Measurements from ENCODE around the gene ARNT2.
A peak's percentile ranks its signal among the peaks of the same experiment; 100 is the strongest.
"Not testable (repeated sequence)": the region's sequence is repeated elsewhere in the genome, so short reads cannot be mapped to it uniquely, and the experiment has no call there.

Gene ARNT2

GRCh38 chr15:80497221-80497620, 93.0 kb downstream of the ARNT2 start:
- Mint-ChIP-seq H3K27me3 (peaks cover 18% of the 10 kb centered on the region), H3K27ac (no peak overlapping the region), H3K9me3 (no peaks in the 10 kb centered on the region), H3K4me1 (no peaks in the 10 kb centered on the region), H3K4me3 (no peak overlapping the region)
- ATAC-seq (no peak), DNase-seq (no peak)

- no peak for DNase-seq
- peaks cover 25% of the 10 kb centered on the region for H3K27me3 Mint-ChIP-seq
- no peaks in the 10 kb centered on the region for H3K4me1 Mint-ChIP-seq
- no peak for ATAC-seq
- no peak overlapping the region for H3K27ac Mint-ChIP-seq
- H3K4me3 Mint-ChIP-seq: no peak overlapping the region
- H3K9me3 Mint-ChIP-seq: no peaks in the 10 kb centered on the region
Measured at GRCh38 chr15:80498652-80499051, 94.5 kb downstream of the ARNT2 start.

- DNase-seq (no peak), ATAC-seq (no peak)
- Mint-ChIP-seq H3K27ac (no peak overlapping the region), H3K27me3 (peaks cover 25% of the 10 kb centered on the region), H3K4me1 (no peaks in the 10 kb centered on the region), H3K9me3 (no peaks in the 10 kb centered on the region), H3K4me3 (no peak overlapping the region)
Measured at GRCh38 chr15:80500021-80500420, 95.8 kb downstream of the ARNT2 start.

- Mint-ChIP-seq H3K27me3 (peaks cover 16% of the 10 kb centered on the region), H3K27ac (no peak overlapping the region), H3K4me3 (no peak overlapping the region), H3K9me3 (no peaks in the 10 kb centered on the region), H3K4me1 (no peaks in the 10 kb centered on the region)
- DNase-seq: no peak
- no peak for ATAC-seq
Measured at GRCh38 chr15:80501476-80501875, 97.3 kb downstream of the ARNT2 start.

GRCh38 chr15:80502782-80503181, 98.6 kb downstream of the ARNT2 start:
- no peak for ATAC-seq

GRCh38 chr15:80503319-80503952, 99.3 kb downstream of the ARNT2 start:
- DNase-seq (no peak), ATAC-seq (no peak)
- no peak overlapping the region for H3K4me3 Mint-ChIP-seq
- H3K9me3 Mint-ChIP-seq: no peaks in the 10 kb centered on the region
- H3K4me1 Mint-ChIP-seq: no peaks in the 10 kb centered on the region
- no peak overlapping the region for H3K27ac Mint-ChIP-seq
- peaks cover 13% of the 10 kb centered on the region for H3K27me3 Mint-ChIP-seq

More at GRCh38 chr15:80502782-80503181, 98.6 kb downstream of the ARNT2 start:
- Mint-ChIP-seq H3K9me3 (no peaks in the 10 kb centered on the region), H3K4me1 (no peaks in the 10 kb centered on the region), H3K4me3 (no peak overlapping the region), H3K27ac (no peak overlapping the region), H3K27me3 (peaks cover 13% of the 10 kb centered on the region)
- no peak for DNase-seq

GRCh38 chr15:80504931-80505330, 100.7 kb downstream of the ARNT2 start:
- DNase-seq: no peak
- Mint-ChIP-seq H3K27me3 (peaks cover 13% of the 10 kb centered on the region), H3K4me3 (no peak overlapping the region), H3K4me1 (peaks cover 6% of the 10 kb centered on the region), H3K27ac (no peak overlapping the region), H3K9me3 (peaks cover 0 to 5% of the 10 kb centered on the region in 2 donors)
- ATAC-seq: no peak

GRCh38 chr15:80506286-80506893, 102.2 kb downstream of the ARNT2 start:
- ATAC-seq: no peak
- H3K27ac Mint-ChIP-seq: no peak overlapping the region
- peaks cover 9% of the 10 kb centered on the region for H3K4me1 Mint-ChIP-seq
- peaks cover 13% of the 10 kb centered on the region for H3K27me3 Mint-ChIP-seq
- peaks cover 0 to 8% of the 10 kb centered on the region in 2 donors for H3K9me3 Mint-ChIP-seq
- no peak overlapping the region for H3K4me3 Mint-ChIP-seq
- DNase-seq: no peak

GRCh38 chr15:80507131-80507530, 102.9 kb downstream of the ARNT2 start:
- Mint-ChIP-seq H3K27ac (no peak overlapping the region), H3K27me3 (peaks cover 8% of the 10 kb centered on the region), H3K4me1 (peaks cover 9% of the 10 kb centered on the region), H3K9me3 (peaks cover 0 to 8% of the 10 kb centered on the region in 2 donors), H3K4me3 (no peak overlapping the region)
- DNase-seq (no peak), ATAC-seq (no peak)

- H3K4me1 Mint-ChIP-seq: peaks cover 9% of the 10 kb centered on the region
- H3K27ac Mint-ChIP-seq: no peak overlapping the region
- no peak overlapping the region for H3K4me3 Mint-ChIP-seq
- H3K9me3 Mint-ChIP-seq: peaks cover 0 to 8% of the 10 kb centered on the region in 2 donors
- no peak for ATAC-seq
- DNase-seq: no peak
- peaks cover 1% of the 10 kb centered on the region for H3K27me3 Mint-ChIP-seq
Measured at GRCh38 chr15:80507638-80508316, 103.6 kb downstream of the ARNT2 start.

- Mint-ChIP-seq H3K9me3 (peaks cover 0 to 8% of the 10 kb centered on the region in 2 donors), H3K27ac (no peak overlapping the region), H3K4me1 (peaks cover 9% of the 10 kb centered on the region), H3K27me3 (no peaks in the 10 kb centered on the region), H3K4me3 (no peak overlapping the region)
- DNase-seq: no peak
- ATAC-seq: no peak
Measured at GRCh38 chr15:80508783-80509182, 104.6 kb downstream of the ARNT2 start.

- no peak for DNase-seq
- Mint-ChIP-seq H3K27ac (peak overlapping the region in 1 of 2 donors; percentile 4), H3K27me3 (no peaks in the 10 kb centered on the region), H3K9me3 (peaks cover 0 to 8% of the 10 kb centered on the region in 2 donors), H3K4me3 (no peak overlapping the region), H3K4me1 (peaks cover 9% of the 10 kb centered on the region)
- ATAC-seq: peak; percentile 81
Measured at GRCh38 chr15:80509800-80510199, 105.6 kb downstream of the ARNT2 start.

GRCh38 chr15:80510985-80511384, 106.8 kb downstream of the ARNT2 start:
- not testable (repeated sequence) for H3K27ac Mint-ChIP-seq, H3K4me1 Mint-ChIP-seq, ATAC-seq, H3K27me3 Mint-ChIP-seq, H3K9me3 Mint-ChIP-seq, DNase-seq, H3K4me3 Mint-ChIP-seq

- DNase-seq (no peak), ATAC-seq (no peak)
- peaks cover 0 to 8% of the 10 kb centered on the region in 2 donors for H3K9me3 Mint-ChIP-seq
- no peak overlapping the region for H3K4me3 Mint-ChIP-seq
- H3K27ac Mint-ChIP-seq: no peak overlapping the region
- H3K27me3 Mint-ChIP-seq: no peaks in the 10 kb centered on the region
- H3K4me1 Mint-ChIP-seq: peaks cover 9% of the 10 kb centered on the region
Measured at GRCh38 chr15:80512726-80513660, 108.8 kb downstream of the ARNT2 start.

GRCh38 chr15:80514071-80514780, 110.0 kb downstream of the ARNT2 start:
- H3K27ac Mint-ChIP-seq: peak overlapping the region in 1 of 2 donors; percentile 20
- no peak overlapping the region for H3K4me3 Mint-ChIP-seq
- H3K27me3 Mint-ChIP-seq: no peaks in the 10 kb centered on the region
- H3K9me3 Mint-ChIP-seq: peaks cover 0 to 8% of the 10 kb centered on the region in 2 donors
- H3K4me1 Mint-ChIP-seq: peaks cover 9% of the 10 kb centered on the region
- ATAC-seq (no peak), DNase-seq (no peak)

All from stimulated activated naive CD8-positive, alpha-beta T cell treated with anti-CD3 and anti-CD28 coated beads, Interleukin-15, amount 100 ng/mL, for 72 hours (primary cell).